ENCODE measurements around the gene R3HDM2.

R3HDM2 gene

DNA sequence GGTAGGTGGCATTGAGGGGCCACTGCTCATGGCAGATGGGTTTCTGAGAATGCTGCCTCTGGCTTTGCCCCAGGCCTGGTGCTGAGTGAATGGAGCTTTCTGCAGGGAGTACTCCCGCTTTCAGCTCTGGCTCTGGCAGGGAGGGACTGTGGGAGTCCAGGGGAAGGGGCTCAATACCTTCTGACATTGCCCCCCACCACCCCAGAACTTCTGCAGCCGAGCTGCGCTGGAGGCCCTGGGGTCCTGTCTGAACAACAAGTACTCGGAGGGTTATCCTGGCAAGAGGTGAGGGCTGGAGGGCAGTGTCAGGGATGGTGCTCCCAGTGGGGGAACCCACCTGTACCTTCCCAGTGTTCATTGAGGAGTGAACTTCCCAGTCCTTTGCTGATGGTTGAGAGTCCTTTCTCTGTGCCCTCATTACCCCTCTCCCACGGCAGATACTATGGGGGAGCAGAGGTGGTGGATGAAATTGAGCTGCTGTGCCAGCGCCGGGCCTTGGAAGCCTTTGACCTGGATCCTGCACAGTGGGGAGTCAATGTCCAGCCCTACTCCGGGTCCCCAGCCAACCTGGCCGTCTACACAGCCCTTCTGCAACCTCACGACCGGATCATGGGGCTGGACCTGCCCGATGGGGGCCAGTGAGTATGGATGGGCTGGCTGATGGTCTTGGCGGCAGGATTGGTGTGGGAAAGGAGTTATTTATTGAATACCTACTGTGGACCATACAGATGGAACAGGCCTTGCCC is 199.4 kb downstream of the R3HDM2 start:
- H3K4me3 ChIP-seq (ENCODE audit: low read depth, low read length): no peak overlapping the region
- no peak for TF ChIP-seq CTCF (IDR thresholded peaks at IDR 0.05; ENCODE audit: borderline replicate concordance, insufficient read depth, low read depth, low read length)

GRCh38 chr12:57230381-57231155 is 200.3 kb downstream of the R3HDM2 start:
- H3K4me3 ChIP-seq (ENCODE audit: low read depth, low read length): peak overlapping the region; percentile 79
- no peak for TF ChIP-seq CTCF (IDR thresholded peaks at IDR 0.05; ENCODE audit: borderline replicate concordance, insufficient read depth, low read depth, low read length)

GRCh38 chr12:57229634-57230380 is 201.0 kb downstream of the R3HDM2 start, which contains the start of gene SHMT2:
Gene SHMT2 (plus strand): TSS chr12:57229711. CDS start chr12:57229779, 68 bp downstream.
- no peak for TF ChIP-seq CTCF (IDR thresholded peaks at IDR 0.05; ENCODE audit: borderline replicate concordance, insufficient read depth, low read depth, low read length)
- H3K4me3 ChIP-seq (ENCODE audit: low read depth, low read length): peak within 1 kb of the TSS; percentile 79

- no peak for TF ChIP-seq CTCF (IDR thresholded peaks at IDR 0.05; ENCODE audit: borderline replicate concordance, insufficient read depth, low read depth, low read length)
- H3K4me3 ChIP-seq (ENCODE audit: low read depth, low read length): peak overlapping the region; percentile 79
Measured at GRCh38 chr12:57229046-57229633, 201.7 kb downstream of the R3HDM2 start.

GRCh38 chr12:57227315-57228115 is 203.3 kb downstream of the R3HDM2 start:
- no peak for TF ChIP-seq CTCF (IDR thresholded peaks at IDR 0.05; ENCODE audit: borderline replicate concordance, insufficient read depth, low read depth, low read length)
- no peak overlapping the region for H3K4me3 ChIP-seq (ENCODE audit: low read depth, low read length)

Data from GM12875 (cell line).